Caco-2 (cell line): ENCODE data around the gene STK16. TPM values are rescaled to one million over a fixed set of nuclear protein-coding genes. Genes with fewer than 3 reads are reported as not detected.

Experiments
- BruUV-seq: library from RNA; stranded (reverse); fragments of 400-500 nt; replicated peaks from 2 replicates; lab custom pipeline; 2021; lab: Mats Ljungman, UMichigan
- CTCF ChIA-PET: fragments of 300-600 bp; sonication (Branson Sonifier 250); formaldehyde crosslinking; loops from one replicate; lab custom pipeline; 2022; ENCODE audit warnings: antibody characterized with exemption; lab: Charles Lee
- POLR2A ChIA-PET: fragments of 300-600 bp; sonication (Branson Sonifier 250); formaldehyde crosslinking; loops from one replicate; lab custom pipeline; 2022; ENCODE audit warnings: antibody characterized with exemption; lab: Charles Lee
- DNase-seq, 2 experiments: peaks; one replicate each; pipeline versions ENCODE4 v3.0.0 to v3.0.0-alpha.2; 2020 to 2022
- H3K27me3 ChIP-seq: replicated peaks from 2 replicates; pipeline ENCODE4 v1.6.0; 2011; ENCODE audit warnings: low read length; ENCODE audit not compliant: control insufficient read depth, insufficient read depth
- H3K36me3 ChIP-seq: 2 replicates; pipeline ENCODE4 v1.5.1; 2011; ENCODE audit warnings: low read length; ENCODE audit not compliant: control insufficient read depth, insufficient read depth
- H3K4me1 ChIP-seq: fragments of 250-450 bp; sonication (Bioruptor Pico); 2 replicates; pipeline ENCODE4 v1.5.1; 2020; ENCODE audit warnings: mild to moderate bottlenecking
- H3K4me3 ChIP-seq: 2 replicates; pipeline ENCODE4 v1.5.1; 2011; ENCODE audit warnings: low read depth, mild to moderate bottlenecking, control low read depth, low read length
- H3K9me3 ChIP-seq: fragments of 250-450 bp; sonication (Bioruptor Pico); 2 replicates; pipeline ENCODE4 v1.5.1; 2020; ENCODE audit warnings: mild to moderate bottlenecking, moderate library complexity
- H3K27ac Mint-ChIP-seq: one replicate; pipeline ENCODE4 v1.8.0; 2022; ENCODE audit warnings: mixed read lengths; ENCODE audit not compliant: unreplicated experiment
- H3K27me3 Mint-ChIP-seq: one replicate; pipeline ENCODE4 v1.8.0; 2022; ENCODE audit warnings: mixed read lengths; ENCODE audit not compliant: insufficient read depth, unreplicated experiment
- H3K36me3 Mint-ChIP-seq: one replicate; pipeline ENCODE4 v1.8.0; 2022; ENCODE audit warnings: mild to moderate bottlenecking, mixed read lengths; ENCODE audit not compliant: insufficient read depth, unreplicated experiment
- H3K4me1 Mint-ChIP-seq: one replicate; pipeline ENCODE4 v1.8.0; 2022; ENCODE audit warnings: low read depth, mixed read lengths; ENCODE audit not compliant: unreplicated experiment
- H3K4me3 Mint-ChIP-seq: one replicate; pipeline ENCODE4 v1.8.0; 2022; ENCODE audit warnings: mild to moderate bottlenecking, moderate library complexity, mixed read lengths; ENCODE audit not compliant: unreplicated experiment
- H3K9me3 Mint-ChIP-seq: one replicate; pipeline ENCODE4 v1.8.0; 2022; ENCODE audit warnings: mixed read lengths; ENCODE audit not compliant: unreplicated experiment
- CTCF ChIP-seq, 2 experiments: fragments of 200-600 bp in 1 of 2; IDR thresholded peaks; 1 replicate in 1 of 2; 2 replicates in 1 of 2; pipeline versions ENCODE4 v1.5.1 to v1.8.0; 2011 to 2022; ENCODE audit warnings: antibody characterized with exemption in 1 of 2, control low read depth in 1 of 2, inconsistent platforms in 1 of 2, low read depth in 1 of 2, low read length in 1 of 2, mild to moderate bottlenecking in 1 of 2, moderate library complexity in 1 of 2; ENCODE audit not compliant: insufficient read depth in 1 of 2, severe bottlenecking in 1 of 2, unreplicated experiment in 1 of 2
- intact Hi-C: fragments of 100-400 bp; cut with micrococcal nuclease; formaldehyde crosslinking; loops from one replicate; pipeline ENCODE4 v1.10.0; 2022; ENCODE audit not compliant: unreplicated experiment
- total RNA-seq: library from RNA; stranded (reverse); gene quantifications from 2 replicates; pipeline ENCODE4 v1.2.3, GENCODE V29; 2022

The STK16 gene
- total RNA-seq, 1 experiment from 2014 or later, result 26.6 TPM

DNA sequence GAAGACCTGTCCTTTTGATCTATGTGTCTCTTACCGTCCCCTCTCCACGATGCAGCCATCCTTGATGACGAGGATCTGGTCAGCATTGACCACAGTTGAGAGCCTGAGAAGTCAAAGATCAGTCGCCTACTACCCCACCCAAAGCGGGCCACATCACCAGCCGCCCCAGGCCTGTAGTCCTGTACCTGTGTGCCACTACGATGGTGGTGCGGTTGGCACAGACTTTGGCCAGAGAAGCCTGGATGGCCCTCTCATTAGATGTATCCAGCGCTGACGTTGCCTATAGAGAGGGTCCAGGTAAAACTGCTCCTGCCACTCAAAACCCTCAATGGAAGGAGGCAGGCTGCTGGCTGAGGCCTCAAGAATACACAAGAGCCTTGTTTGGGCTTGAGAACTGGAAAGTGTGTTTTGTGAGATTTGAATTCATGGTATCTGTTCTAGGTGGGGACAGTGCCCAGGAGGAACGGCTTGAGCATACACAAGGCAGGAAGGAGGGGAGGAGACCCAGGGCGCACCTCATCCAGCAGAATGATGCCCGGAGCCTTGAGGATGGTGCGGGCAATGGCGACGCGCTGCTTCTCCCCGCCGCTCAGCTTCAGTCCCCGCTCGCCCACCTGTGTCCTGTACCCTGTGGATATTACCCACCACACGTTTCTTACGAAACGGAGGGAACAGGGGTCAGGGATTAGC, 34.9 kb upstream of the STK16 start:
- H3K36me3 ChIP-seq, result peaks cover 21% of the 10 kb centered on the region
- CTCF ChIA-PET, result no interaction called here

GRCh38 chr2:219210886-219211362, 34.4 kb upstream of the STK16 start:
- no peaks in the 10 kb centered on the region for H3K9me3 Mint-ChIP-seq
- H3K27me3 ChIP-seq, result no peaks in the 10 kb centered on the region
- peaks cover 8% of the 10 kb centered on the region for H3K4me1 ChIP-seq
- no peak overlapping the region for H3K27ac Mint-ChIP-seq
- H3K36me3 ChIP-seq, result peaks cover 21% of the 10 kb centered on the region
- intact Hi-C loops, result loop anchor here (1.0 kb wide), 1 partner anchor 51 kb away; the partner anchor contains the start of gene NHEJ1
- ChIA-PET CTCF (interaction anchor here (0.5 kb wide), 1 partner anchor 84 kb away, joined by 3 read pairs; no protein-coding TSS in a partner anchor), POLR2A (interaction anchor here (0.6 kb wide), 1 partner anchor 39 kb away, joined by 4 read pairs; no protein-coding TSS in a partner anchor)
- peaks cover 5% of the 10 kb centered on the region for H3K4me1 Mint-ChIP-seq
- H3K9me3 ChIP-seq, result no peaks in the 10 kb centered on the region
- no peak for DNase-seq
- no peak overlapping the region for H3K4me3 ChIP-seq
- BruUV-seq, result no TSS peak
- H3K4me3 Mint-ChIP-seq, result no peak overlapping the region
- peaks cover 61% of the 10 kb centered on the region for H3K36me3 Mint-ChIP-seq
- TF ChIP-seq CTCF (IDR thresholded peaks at IDR 0.05; ENCODE audit: insufficient read depth in 1 of 2, low read depth in 1 of 2, low read length in 1 of 2, severe bottlenecking in 1 of 2, unreplicated experiment in 1 of 2), result no peak
- H3K27me3 Mint-ChIP-seq, result no peaks in the 10 kb centered on the region

More for the DNA sequence above, 34.9 kb upstream of the STK16 start:
- POLR2A ChIA-PET, result no interaction called here
- no peak overlapping the region for H3K27ac Mint-ChIP-seq
- BruUV-seq, result no TSS peak
- H3K4me3 Mint-ChIP-seq, result no peak overlapping the region
- Histone ChIP-seq H3K4me3 (no peak overlapping the region), H3K4me1 (peaks cover 8% of the 10 kb centered on the region), H3K27me3 (no peaks in the 10 kb centered on the region), H3K9me3 (no peaks in the 10 kb centered on the region)
- no peaks in the 10 kb centered on the region for H3K9me3 Mint-ChIP-seq
- no peak for DNase-seq
- peaks cover 5% of the 10 kb centered on the region for H3K4me1 Mint-ChIP-seq
- peaks cover 60% of the 10 kb centered on the region for H3K36me3 Mint-ChIP-seq
- no peak for TF ChIP-seq CTCF (IDR thresholded peaks at IDR 0.05; ENCODE audit: insufficient read depth in 1 of 2, low read depth in 1 of 2, low read length in 1 of 2, severe bottlenecking in 1 of 2, unreplicated experiment in 1 of 2)
- intact Hi-C loops, result no loop called here
- no peaks in the 10 kb centered on the region for H3K27me3 Mint-ChIP-seq

GRCh38 chr2:219213026-219213415, 32.3 kb upstream of the STK16 start:
- peaks cover 65% of the 10 kb centered on the region for H3K36me3 Mint-ChIP-seq

More at GRCh38 chr2:219213026-219213415, 32.3 kb upstream of the STK16 start:
- intact Hi-C loops, result no loop called here
- peaks cover 14% of the 10 kb centered on the region for H3K4me1 ChIP-seq
- H3K9me3 Mint-ChIP-seq, result no peaks in the 10 kb centered on the region
- H3K9me3 ChIP-seq, result no peaks in the 10 kb centered on the region
- CTCF ChIA-PET, result no interaction called here
- peak in 1 of 2 experiments; percentile 31 for DNase-seq
- no peak for TF ChIP-seq CTCF (IDR thresholded peaks at IDR 0.05; ENCODE audit: insufficient read depth in 1 of 2, low read depth in 1 of 2, low read length in 1 of 2, severe bottlenecking in 1 of 2, unreplicated experiment in 1 of 2)
- H3K27me3 Mint-ChIP-seq, result no peaks in the 10 kb centered on the region
- H3K27ac Mint-ChIP-seq, result no peak overlapping the region
- H3K27me3 ChIP-seq, result no peaks in the 10 kb centered on the region
- H3K4me1 Mint-ChIP-seq, result peaks cover 5% of the 10 kb centered on the region
- BruUV-seq, result no TSS peak
- POLR2A ChIA-PET, result no interaction called here
- no peak overlapping the region for H3K4me3 Mint-ChIP-seq
- no peak overlapping the region for H3K4me3 ChIP-seq
- peaks cover 21% of the 10 kb centered on the region for H3K36me3 ChIP-seq
